Liver (tissue), 9 donors: ENCODE results near the gene CORO7. TPM values are rescaled to one million over a fixed set of nuclear protein-coding genes. Genes with fewer than 3 reads are reported as not detected.

Experiments
- DNase-seq: peaks from one replicate; pipeline ENCODE4 v3.0.0-alpha.2; 2017; ENCODE audit warnings: low spot score
- H3K27ac ChIP-seq, 2 donors: one replicate each; pipeline ENCODE4 v1.7.0; 2013; ENCODE audit warnings: inconsistent platforms in 2 of 2, low read length in 2 of 2, control low read depth in 1 of 2, low read depth in 1 of 2, mild to moderate bottlenecking in 1 of 2
- H3K27me3 ChIP-seq, 4 donors: one replicate each; pipeline versions ENCODE4 v1.6.1 to v1.7.0; 2013; ENCODE audit warnings: low read length in 3 of 4, inconsistent platforms in 1 of 4, mild to moderate bottlenecking in 1 of 4, moderate library complexity in 1 of 4; ENCODE audit not compliant: control insufficient read depth in 4 of 4, insufficient read depth in 4 of 4
- H3K36me3 ChIP-seq, 4 donors: one replicate each; pipeline versions ENCODE4 v1.6.1 to v1.7.0; 2013; ENCODE audit warnings: low read length in 3 of 4, mild to moderate bottlenecking in 3 of 4, low read depth in 1 of 4, moderate library complexity in 1 of 4; ENCODE audit not compliant: control insufficient read depth in 4 of 4, insufficient read depth in 3 of 4
- H3K4me1 ChIP-seq, 4 donors: one replicate each; pipeline versions ENCODE4 v1.6.1 to v1.7.0; 2013; ENCODE audit warnings: low read length in 3 of 4, mild to moderate bottlenecking in 3 of 4, moderate library complexity in 1 of 4; ENCODE audit not compliant: control insufficient read depth in 4 of 4, insufficient read depth in 4 of 4
- H3K4me3 ChIP-seq, 3 donors: one replicate each; pipeline versions ENCODE4 v1.6.1 to v1.7.0; 2013; ENCODE audit warnings: low read length in 3 of 3, control low read depth in 1 of 3, low read depth in 1 of 3, mild to moderate bottlenecking in 1 of 3
- H3K9ac ChIP-seq, 2 donors: one replicate each; pipeline ENCODE4 v1.7.0; 2013; ENCODE audit warnings: low read length in 2 of 2, mild to moderate bottlenecking in 2 of 2, moderate library complexity in 2 of 2, control low read depth in 1 of 2, low read depth in 1 of 2
- H3K9me3 ChIP-seq, 4 donors: one replicate each; pipeline versions ENCODE4 v1.6.1 to v1.7.0; 2013; ENCODE audit warnings: low read length in 3 of 4; ENCODE audit not compliant: control insufficient read depth in 4 of 4
- ATF3 ChIP-seq: IDR thresholded peaks from 2 replicates; pipeline ENCODE4 v1.6.1; 2016; ENCODE audit warnings: antibody characterized with exemption
- CTCF ChIP-seq: fragments of 150-350 bp; IDR thresholded peaks from 2 replicates; pipeline ENCODE4 v1.5.1; 2017; ENCODE audit warnings: improper control_type of control experiment, low read depth, low read length; ENCODE audit not compliant: missing input control
- EGR1 ChIP-seq, 2 donors: IDR thresholded peaks; 2 replicates each; pipeline ENCODE4 v1.6.1; 2016 to 2018; ENCODE audit warnings: antibody characterized with exemption in 2 of 2, low read depth in 2 of 2
- FOXA1 ChIP-seq: IDR thresholded peaks from 2 replicates; pipeline ENCODE4 v1.6.1; 2016; ENCODE audit warnings: antibody characterized with exemption
- FOXA2 ChIP-seq: IDR thresholded peaks from 2 replicates; pipeline ENCODE4 v1.6.1; 2016; ENCODE audit warnings: antibody characterized with exemption
- GABPA ChIP-seq, 2 donors: IDR thresholded peaks in 1 of 2; conservative IDR thresholded peaks in 1 of 2; 2 replicates each; pipeline ENCODE4 v1.6.1; 2016; ENCODE audit warnings: antibody characterized with exemption in 2 of 2, mild to moderate bottlenecking in 1 of 2, moderate library complexity in 1 of 2
- HNF4A ChIP-seq, 2 donors: conservative IDR thresholded peaks; 2 replicates each; pipeline ENCODE4 v1.6.1; 2016; ENCODE audit warnings: antibody characterized with exemption in 2 of 2, mild to moderate bottlenecking in 2 of 2
- HNF4G ChIP-seq: IDR thresholded peaks from 2 replicates; pipeline ENCODE4 v1.6.1; 2016; ENCODE audit warnings: antibody characterized with exemption
- JUND ChIP-seq, 2 donors: IDR thresholded peaks; 2 replicates each; pipeline ENCODE4 v1.6.1; 2016; ENCODE audit warnings: antibody characterized with exemption in 2 of 2
- MAX ChIP-seq: IDR thresholded peaks from 2 replicates; pipeline ENCODE4 v1.6.1; 2016; ENCODE audit warnings: antibody characterized with exemption
- RAD21 ChIP-seq, 2 donors: IDR thresholded peaks; 2 replicates each; pipeline ENCODE4 v1.6.1; 2016; ENCODE audit warnings: antibody characterized with exemption in 2 of 2, mild to moderate bottlenecking in 2 of 2
- RXRA ChIP-seq, 2 donors: IDR thresholded peaks; 2 replicates each; pipeline ENCODE4 v1.6.1; 2017 to 2018; ENCODE audit warnings: antibody characterized with exemption in 2 of 2, mild to moderate bottlenecking in 1 of 2
- SP1 ChIP-seq: IDR thresholded peaks from 2 replicates; pipeline ENCODE4 v1.6.1; 2018; ENCODE audit warnings: antibody characterized with exemption, mild to moderate bottlenecking
- TAF1 ChIP-seq: conservative IDR thresholded peaks from 2 replicates; pipeline ENCODE4 v1.6.1; 2016; ENCODE audit warnings: antibody characterized with exemption, mild to moderate bottlenecking
- YY1 ChIP-seq: IDR thresholded peaks from 2 replicates; pipeline ENCODE4 v1.6.1; 2016; ENCODE audit warnings: antibody characterized with exemption, mild to moderate bottlenecking
- WGBS: extraction: QIAGEN DNeasy Blood & Tissue Kit; methylation state at CpG from one replicate; pipeline ENCODE4 v1.1.7; 2013; 5-methylcytosine and 5-hydroxymethylcytosine counted together
- polyA plus RNA-seq, 2 donors: library from polyadenylated mRNA; stranded (reverse) in 1 of 2; unstranded in 1 of 2; fragments of 200-250 nt in 1 of 2; fragments of >200 nt in 1 of 2; fragmentation: Nextera tagmentation in 1 of 2; extraction: Ambion mirVana in 1 of 2; gene quantifications; one replicate each; pipeline versions ENCODE4 v1.2.1 to v1.2.3, GENCODE V29; 2013 to 2015
- total RNA-seq, 2 donors: library from RNA; depleted of rRNA; stranded (reverse); fragments of >200 nt; gene quantifications; one replicate each; pipeline ENCODE4 v1.2.3, GENCODE V29; 2014
- TF ChIP-seq, protein P1 (sequence below): IDR thresholded peaks from 2 replicates; pipeline ENCODE4 v1.6.1; 2016; ENCODE audit warnings: antibody characterized with exemption, mild to moderate bottlenecking
- donor health status: healthy.
- donor health status: healthy.
- donor health status: healthy.
- donor health status: healthy.
- donor health status: healthy.

CORO7 gene
- total and polyA plus RNA-seq, 4 donors: 7.3 to 21.5 (median 13.0) TPM

- TF ChIP-seq FOXA2 (no peak), ATF3 (no peak), GABPA (IDR thresholded peaks at IDR 0.05 in 1 of 2, conservative IDR thresholded peaks at IDR 0.05 in 1 of 2) (no peak), FOXA1 (no peak), HNF4G (no peak), RXRA (IDR thresholded peaks at IDR 0.05) (no peak), SP1 (no peak)
- WGBS: 18% methylated on average over 9 of the region's 9 CpGs
- DNase-seq: no peak
- Histone ChIP-seq H3K4me1 (peaks cover 26 to 79% (median 62%) of the 10 kb centered on the region in 4 donors), H3K4me3 (peak overlapping the region; percentile 24 to 90 (median 55)), H3K36me3 (no peaks in the 10 kb centered on the region), H3K9me3 (no peaks in the 10 kb centered on the region), H3K27ac (peak overlapping the region; percentile 87 to 95), H3K27me3 (no peaks in the 10 kb centered on the region), H3K9ac (peak overlapping the region; percentile 33 to 53)
Measured at GRCh38 chr16:4373356-4373908, 43.0 kb downstream of the CORO7 start.

GRCh38 chr16:4372578-4373355 lies 43.6 kb downstream of the CORO7 start:
- 25% methylated on average over 10 of the region's 10 CpGs for WGBS
- H3K36me3 ChIP-seq: no peaks in the 10 kb centered on the region
- no peaks in the 10 kb centered on the region for H3K9me3 ChIP-seq
- H3K27ac ChIP-seq: peak overlapping the region; percentile 87 to 95
- H3K27me3 ChIP-seq: no peaks in the 10 kb centered on the region
- TF ChIP-seq RXRA (IDR thresholded peaks at IDR 0.05) (peak; percentile 95 to 99), CTCF (no peak), SP1 (peak; percentile 81), HNF4A (conservative IDR thresholded peaks at IDR 0.05) (peak; percentile 72 to 81), EGR1 (IDR thresholded peaks at IDR 0.05; ENCODE audit: low read depth in 2 of 2) (no peak), HNF4G (peak; percentile 45), FOXA1 (peak; percentile 55), TAF1 (no peak), FOXA2 (peak; percentile 86), YY1 (peak; percentile 62), RAD21 (IDR thresholded peaks at IDR 0.05) (no peak), JUND (IDR thresholded peaks at IDR 0.05) (no peak), MAX (peak; percentile 32)
- TF ChIP-seq, protein P1, sequence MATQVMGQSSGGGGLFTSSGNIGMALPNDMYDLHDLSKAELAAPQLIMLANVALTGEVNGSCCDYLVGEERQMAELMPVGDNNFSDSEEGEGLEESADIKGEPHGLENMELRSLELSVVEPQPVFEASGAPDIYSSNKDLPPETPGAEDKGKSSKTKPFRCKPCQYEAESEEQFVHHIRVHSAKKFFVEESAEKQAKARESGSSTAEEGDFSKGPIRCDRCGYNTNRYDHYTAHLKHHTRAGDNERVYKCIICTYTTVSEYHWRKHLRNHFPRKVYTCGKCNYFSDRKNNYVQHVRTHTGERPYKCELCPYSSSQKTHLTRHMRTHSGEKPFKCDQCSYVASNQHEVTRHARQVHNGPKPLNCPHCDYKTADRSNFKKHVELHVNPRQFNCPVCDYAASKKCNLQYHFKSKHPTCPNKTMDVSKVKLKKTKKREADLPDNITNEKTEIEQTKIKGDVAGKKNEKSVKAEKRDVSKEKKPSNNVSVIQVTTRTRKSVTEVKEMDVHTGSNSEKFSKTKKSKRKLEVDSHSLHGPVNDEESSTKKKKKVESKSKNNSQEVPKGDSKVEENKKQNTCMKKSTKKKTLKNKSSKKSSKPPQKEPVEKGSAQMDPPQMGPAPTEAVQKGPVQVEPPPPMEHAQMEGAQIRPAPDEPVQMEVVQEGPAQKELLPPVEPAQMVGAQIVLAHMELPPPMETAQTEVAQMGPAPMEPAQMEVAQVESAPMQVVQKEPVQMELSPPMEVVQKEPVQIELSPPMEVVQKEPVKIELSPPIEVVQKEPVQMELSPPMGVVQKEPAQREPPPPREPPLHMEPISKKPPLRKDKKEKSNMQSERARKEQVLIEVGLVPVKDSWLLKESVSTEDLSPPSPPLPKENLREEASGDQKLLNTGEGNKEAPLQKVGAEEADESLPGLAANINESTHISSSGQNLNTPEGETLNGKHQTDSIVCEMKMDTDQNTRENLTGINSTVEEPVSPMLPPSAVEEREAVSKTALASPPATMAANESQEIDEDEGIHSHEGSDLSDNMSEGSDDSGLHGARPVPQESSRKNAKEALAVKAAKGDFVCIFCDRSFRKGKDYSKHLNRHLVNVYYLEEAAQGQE: peak; percentile 37
- H3K4me3 ChIP-seq: peak overlapping the region; percentile 78 to 90 (median 84)
- H3K4me1 ChIP-seq: peaks cover 26 to 72% (median 56%) of the 10 kb centered on the region in 4 donors
- peak; percentile 74 for DNase-seq
- H3K9ac ChIP-seq: peak overlapping the region; percentile 73 to 81
